Heart left ventricle (tissue), 13 donors: ENCODE measurements around the gene F7.

ENCODE experiments used
- CTCF ChIP-seq, 12 donors: fragments of 200-600 bp; sonication (generic) in 4 of 12; IDR thresholded peaks; one replicate each; pipeline versions ENCODE4 v1.5.0 to v1.8.0; 2018 to 2022; ENCODE audit warnings: antibody characterized with exemption in 12 of 12, mild to moderate bottlenecking in 5 of 12
- POLR2A ChIP-seq, 2 donors: fragments of 450-650 bp; IDR thresholded peaks; one replicate each; pipeline ENCODE4 v1.6.1; 2017; ENCODE audit warnings: antibody characterized with exemption in 2 of 2, mild to moderate bottlenecking in 2 of 2, moderate library complexity in 2 of 2
- donor health status: ischemic (EF 13 %, LVEDD 7.1; RV severe dilation, severe dysfunction).
- donor health status: DM: no; HTN: yes; CAD: no.
- donor health status: DM: no; HTN: no; CAD: no.
- donor health status: ischemic (EF 25% LVEDD 6.9; RV normal size, moderate dysfunction).
- donor health status: ischemic (EF 25% LVEDD 5.7; RV mildly dilated, moderate dysfunction).
- donor health status: ischemic (EF 35%, LVEDD 5.7; RV mildly dilated, moderate dysfunction).
- donor health status: nonischemic (EF 11% LVEDD 7.7; RV severe dilation, severe dysfunction).
- donor health status: DM: yes; HTN: yes; CAD: no.
- donor health status: PGD.
- donor health status: ischemic (EF 29% LVEDD 5.4; RV normal size, mild dysfunction).
- donor health status: nonischemic (EF 23%, LVEDD 6.1; RV moderate dilation, normal function).

GRCh38 chr13:113168211-113168610 is 62.6 kb downstream of the F7 start:
- TF ChIP-seq CTCF (IDR thresholded peaks at IDR 0.05) (no peak), POLR2A (IDR thresholded peaks at IDR 0.05) (no peak)
